Ovary (tissue), 3 donors: ENCODE data around the gene ARHGAP22.

ENCODE experiments used
- CTCF ChIP-seq, 3 donors: fragments of 450-650 bp in 2 of 3; fragments of 200-600 bp in 1 of 3; IDR thresholded peaks; one replicate each; pipeline versions ENCODE4 v1.5.1 to v1.8.0; 2016 to 2022; ENCODE audit warnings: antibody characterized with exemption in 3 of 3, mild to moderate bottlenecking in 1 of 3
- EP300 ChIP-seq: sonication (generic); formaldehyde crosslinking; IDR thresholded peaks from one replicate; pipeline ENCODE4 v1.6.1; 2017; ENCODE audit warnings: antibody characterized with exemption
- donor health status: DM: no; HTN: no; CAD: no.

- TF ChIP-seq CTCF (IDR thresholded peaks at IDR 0.05), result no peak
- TF ChIP-seq EP300, result no peak
Observed at GRCh38 chr10:48501226-48501625, 103.6 kb downstream of the ARHGAP22 start.
